HepG2 (cell line): ENCODE data around the gene ZBTB9. TPM values are rescaled to one million over a fixed set of nuclear protein-coding genes. Genes with fewer than 3 reads are reported as not detected.

Experiments used
- KDM1A ChIP-seq: IDR thresholded peaks from 2 replicates; pipeline ENCODE4 v1.6.1; 2016; ENCODE audit warnings: missing compliant biosample characterization
- KLF12 ChIP-seq: sonication (generic); formaldehyde crosslinking; IDR thresholded peaks from 2 replicates; pipeline ENCODE4 v1.4.0; 2020; ENCODE audit warnings: missing genetic modification reagents, borderline replicate concordance
- MEIS2 ChIP-seq: sonication (generic); formaldehyde crosslinking; IDR thresholded peaks from 2 replicates; pipeline ENCODE4 v1.9.0; 2021; ENCODE audit warnings: mild to moderate bottlenecking, missing genetic modification reagents
- MTA3 ChIP-seq: sonication (generic); formaldehyde crosslinking; IDR thresholded peaks from 2 replicates; pipeline ENCODE4 v1.4.0; 2020; ENCODE audit warnings: missing genetic modification reagents
- PHF8 ChIP-seq: sonication (generic); formaldehyde crosslinking; IDR thresholded peaks from 2 replicates; pipeline ENCODE4 v1.5.0; 2020; ENCODE audit warnings: missing genetic modification reagents
- SNRNP70 ChIP-seq: fragments of 200-400 bp; formaldehyde crosslinking; IDR thresholded peaks from 2 replicates; pipeline ENCODE4 v1.6.1; 2017; ENCODE audit warnings: mild to moderate bottlenecking, low read depth, low read length, moderate library complexity
- SRSF9 ChIP-seq: fragments of 200-400 bp; formaldehyde crosslinking; IDR thresholded peaks from 2 replicates; pipeline ENCODE4 v1.6.1; 2018; ENCODE audit warnings: borderline replicate concordance, mild to moderate bottlenecking, low read depth, low read length; ENCODE audit not compliant: insufficient read depth, poor library complexity, severe bottlenecking
- TMF1 ChIP-seq: sonication (generic); formaldehyde crosslinking; IDR thresholded peaks from 2 replicates; pipeline ENCODE4 v1.8.1; 2022; ENCODE audit warnings: low read depth, missing genetic modification reagents
- ZFX ChIP-seq: sonication (generic); formaldehyde crosslinking; IDR thresholded peaks from 2 replicates; pipeline ENCODE4 v1.4.0; 2020; ENCODE audit warnings: mild to moderate bottlenecking, low read depth, missing genetic modification reagents, moderate library complexity
- ZMYM3 ChIP-seq: sonication (generic); formaldehyde crosslinking; IDR thresholded peaks from 2 replicates; pipeline ENCODE4 v1.5.1; 2020; ENCODE audit warnings: mild to moderate bottlenecking, missing genetic modification reagents
- ZNF329 ChIP-seq: sonication (generic); formaldehyde crosslinking; IDR thresholded peaks from 2 replicates; pipeline ENCODE4 v1.9.0; 2021; ENCODE audit warnings: low read depth, mild to moderate bottlenecking, missing genetic modification reagents
- ZNF333 ChIP-seq: sonication (generic); formaldehyde crosslinking; IDR thresholded peaks from 2 replicates; pipeline ENCODE4 v1.4.0; 2020; ENCODE audit warnings: mild to moderate bottlenecking, missing genetic modification reagents, borderline replicate concordance
- ZNF7 ChIP-seq: IDR thresholded peaks from 2 replicates; pipeline ENCODE4 v1.6.1; 2016; ENCODE audit warnings: missing biosample characterization, missing genetic modification reagents
- ZSCAN25 ChIP-seq: sonication (generic); formaldehyde crosslinking; IDR thresholded peaks from 2 replicates; pipeline ENCODE4 v1.8.0; 2022; ENCODE audit warnings: mild to moderate bottlenecking, missing genetic modification reagents
- polyA plus RNA-seq, 8 experiments: library from polyadenylated mRNA; depleted of rRNA in 3 of 8; stranded (reverse) in 7 of 8; unstranded in 1 of 8; fragments of >200 nt; fragmentation: Illumina TruSeq in 4 of 8; extraction: Trizol in 4 of 8; gene quantifications; 2 replicates each; pipeline versions ENCODE4 v1.2.1 to v1.2.3, GENCODE V29; 2011 to 2016; ENCODE audit warnings: low read depth in 4 of 8, missing spikeins in 1 of 8, mixed read lengths in 1 of 8; ENCODE audit not compliant: insufficient read depth in 1 of 8
- total RNA-seq, 5 experiments: library from RNA; depleted of rRNA; stranded (reverse); fragments of >200 nt; fragmentation: Illumina TruSeq; extraction: Trizol; gene quantifications; 2 replicates each; pipeline ENCODE4 v1.2.3, GENCODE V29; 2016; ENCODE audit warnings: low read depth in 1 of 5
- TF ChIP-seq, protein P1 (sequence below): sonication (generic); formaldehyde crosslinking; IDR thresholded peaks from 2 replicates; pipeline ENCODE4 v1.4.0; 2020; ENCODE audit warnings: missing genetic modification reagents, borderline replicate concordance
- TF ChIP-seq, protein P2 (sequence below), 2 experiments: sonication (generic) in 1 of 2; formaldehyde crosslinking in 1 of 2; IDR thresholded peaks; 2 replicates each; pipeline versions ENCODE4 v1.4.0 to v1.6.1; 2016 to 2020; ENCODE audit warnings: borderline replicate concordance in 1 of 2, low read depth in 1 of 2, mild to moderate bottlenecking in 1 of 2, missing genetic modification reagents in 1 of 2
- TF ChIP-seq, protein P3 (sequence below): sonication (generic); formaldehyde crosslinking; IDR thresholded peaks from 2 replicates; pipeline ENCODE4 v1.5.0; 2020; ENCODE audit warnings: missing genetic modification reagents, mild to moderate bottlenecking, borderline replicate concordance
- TF ChIP-seq, protein P4 (sequence below): sonication (generic); formaldehyde crosslinking; IDR thresholded peaks from 2 replicates; pipeline ENCODE4 v1.8.1; 2023; ENCODE audit warnings: mild to moderate bottlenecking, inconsistent platforms, moderate library complexity, missing genetic modification reagents, borderline replicate concordance

Gene ZBTB9
- total and polyA plus RNA-seq, 2 of the 13 experiments (the other 11 are each of a cell fraction or from before 2014, with no cell fraction given), result 5.3 to 9.2 TPM

DNA sequence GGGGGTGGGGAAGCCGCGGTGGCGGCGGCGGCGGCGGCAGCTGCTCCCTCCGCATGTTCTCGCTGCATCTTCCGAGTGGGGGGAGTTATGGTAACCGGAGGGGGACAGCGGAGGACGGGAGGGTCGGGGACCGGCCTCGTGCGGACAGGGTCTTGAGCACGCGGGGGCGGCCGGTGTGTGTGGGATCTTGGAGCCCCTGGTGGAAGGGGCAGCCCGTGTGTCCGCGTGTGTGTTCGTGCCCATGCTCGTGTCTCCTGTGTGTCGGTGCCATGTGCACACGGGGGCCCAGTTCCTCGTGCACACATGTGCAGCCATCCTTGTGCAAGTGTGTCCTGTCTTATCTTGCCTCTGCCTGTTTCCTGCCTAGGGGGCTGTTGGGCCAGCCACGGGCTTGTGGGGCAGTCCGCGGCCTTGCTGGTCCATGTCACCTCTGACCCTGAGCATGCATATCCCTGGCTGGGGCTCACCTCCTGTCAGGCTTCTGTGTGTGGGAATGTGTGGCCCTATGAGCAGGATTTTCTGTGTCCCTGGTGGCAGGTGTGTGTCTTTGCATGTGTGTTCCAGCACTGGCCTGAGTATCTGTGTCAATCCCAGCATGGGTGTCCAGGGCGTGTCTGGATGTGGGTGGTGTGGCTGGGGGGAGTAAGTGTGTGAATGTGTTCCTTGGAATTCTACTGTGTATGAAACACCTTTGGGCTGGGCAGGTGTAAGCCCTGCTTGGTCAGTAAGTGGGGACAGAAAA is 26.0 kb upstream of the ZBTB9 start (continued):
- TF ChIP-seq ZSCAN25 (no peak), ZNF329 (CRISPR knock-in tag) (no peak), SRSF9 (no peak), ZNF333 (0 out of 2 replicates have a peak, but pooled peaks have one; percentile 39), MEIS2 (CRISPR knock-in tag) (no peak), ZMYM3 (CRISPR knock-in tag) (peak; percentile 40; the same call in 1 of the 2 replicates), MTA3 (CRISPR knock-in tag) (no peak), ZFX (peak; percentile 45), SNRNP70 (no peak), TMF1 (0 out of 2 replicates have a peak, but pooled peaks have one; percentile 52), KLF12 (CRISPR knock-in tag) (0 out of 2 replicates have a peak, but pooled peaks have one; percentile 15), KDM1A (CRISPR knock-in tag) (no peak), ZNF7 (CRISPR knock-in tag) (no peak), PHF8 (CRISPR knock-in tag) (peak; percentile 45)
- TF ChIP-seq, protein P1, sequence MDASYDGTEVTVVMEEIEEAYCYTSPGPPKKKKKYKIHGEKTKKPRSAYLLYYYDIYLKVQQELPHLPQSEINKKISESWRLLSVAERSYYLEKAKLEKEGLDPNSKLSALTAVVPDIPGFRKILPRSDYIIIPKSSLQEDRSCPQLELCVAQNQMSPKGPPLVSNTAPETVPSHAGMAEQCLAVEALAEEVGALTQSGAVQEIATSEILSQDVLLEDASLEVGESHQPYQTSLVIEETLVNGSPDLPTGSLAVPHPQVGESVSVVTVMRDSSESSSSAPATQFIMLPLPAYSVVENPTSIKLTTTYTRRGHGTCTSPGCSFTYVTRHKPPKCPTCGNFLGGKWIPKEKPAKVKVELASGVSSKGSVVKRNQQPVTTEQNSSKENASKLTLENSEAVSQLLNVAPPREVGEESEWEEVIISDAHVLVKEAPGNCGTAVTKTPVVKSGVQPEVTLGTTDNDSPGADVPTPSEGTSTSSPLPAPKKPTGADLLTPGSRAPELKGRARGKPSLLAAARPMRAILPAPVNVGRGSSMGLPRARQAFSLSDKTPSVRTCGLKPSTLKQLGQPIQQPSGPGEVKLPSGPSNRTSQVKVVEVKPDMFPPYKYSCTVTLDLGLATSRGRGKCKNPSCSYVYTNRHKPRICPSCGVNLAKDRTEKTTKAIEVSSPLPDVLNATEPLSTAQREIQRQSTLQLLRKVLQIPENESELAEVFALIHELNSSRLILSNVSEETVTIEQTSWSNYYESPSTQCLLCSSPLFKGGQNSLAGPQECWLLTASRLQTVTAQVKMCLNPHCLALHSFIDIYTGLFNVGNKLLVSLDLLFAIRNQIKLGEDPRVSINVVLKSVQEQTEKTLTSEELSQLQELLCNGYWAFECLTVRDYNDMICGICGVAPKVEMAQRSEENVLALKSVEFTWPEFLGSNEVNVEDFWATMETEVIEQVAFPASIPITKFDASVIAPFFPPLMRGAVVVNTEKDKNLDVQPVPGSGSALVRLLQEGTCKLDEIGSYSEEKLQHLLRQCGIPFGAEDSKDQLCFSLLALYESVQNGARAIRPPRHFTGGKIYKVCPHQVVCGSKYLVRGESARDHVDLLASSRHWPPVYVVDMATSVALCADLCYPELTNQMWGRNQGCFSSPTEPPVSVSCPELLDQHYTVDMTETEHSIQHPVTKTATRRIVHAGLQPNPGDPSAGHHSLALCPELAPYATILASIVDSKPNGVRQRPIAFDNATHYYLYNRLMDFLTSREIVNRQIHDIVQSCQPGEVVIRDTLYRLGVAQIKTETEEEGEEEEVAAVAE (CRISPR knock-in tag), result no peak
- TF ChIP-seq, protein P2, sequence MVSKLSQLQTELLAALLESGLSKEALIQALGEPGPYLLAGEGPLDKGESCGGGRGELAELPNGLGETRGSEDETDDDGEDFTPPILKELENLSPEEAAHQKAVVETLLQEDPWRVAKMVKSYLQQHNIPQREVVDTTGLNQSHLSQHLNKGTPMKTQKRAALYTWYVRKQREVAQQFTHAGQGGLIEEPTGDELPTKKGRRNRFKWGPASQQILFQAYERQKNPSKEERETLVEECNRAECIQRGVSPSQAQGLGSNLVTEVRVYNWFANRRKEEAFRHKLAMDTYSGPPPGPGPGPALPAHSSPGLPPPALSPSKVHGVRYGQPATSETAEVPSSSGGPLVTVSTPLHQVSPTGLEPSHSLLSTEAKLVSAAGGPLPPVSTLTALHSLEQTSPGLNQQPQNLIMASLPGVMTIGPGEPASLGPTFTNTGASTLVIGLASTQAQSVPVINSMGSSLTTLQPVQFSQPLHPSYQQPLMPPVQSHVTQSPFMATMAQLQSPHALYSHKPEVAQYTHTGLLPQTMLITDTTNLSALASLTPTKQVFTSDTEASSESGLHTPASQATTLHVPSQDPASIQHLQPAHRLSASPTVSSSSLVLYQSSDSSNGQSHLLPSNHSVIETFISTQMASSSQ (IDR thresholded peaks at IDR 0.05; ENCODE audit: low read depth), result no peak
- TF ChIP-seq, protein P2 (CRISPR knock-in tag; IDR thresholded peaks at IDR 0.05; ENCODE audit: borderline replicate concordance), result 0 out of 2 replicates have a peak, but pooled peaks have one; percentile 36
- TF ChIP-seq, protein P3, sequence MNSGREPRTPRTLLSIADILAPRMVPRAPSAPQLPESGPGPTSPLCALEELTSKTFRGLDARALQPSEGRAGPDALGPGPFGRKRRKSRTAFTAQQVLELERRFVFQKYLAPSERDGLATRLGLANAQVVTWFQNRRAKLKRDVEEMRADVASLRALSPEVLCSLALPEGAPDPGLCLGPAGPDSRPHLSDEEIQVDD (CRISPR knock-in tag), result peak; percentile 81; the same call in 1 of the 2 replicates
- TF ChIP-seq, protein P4, sequence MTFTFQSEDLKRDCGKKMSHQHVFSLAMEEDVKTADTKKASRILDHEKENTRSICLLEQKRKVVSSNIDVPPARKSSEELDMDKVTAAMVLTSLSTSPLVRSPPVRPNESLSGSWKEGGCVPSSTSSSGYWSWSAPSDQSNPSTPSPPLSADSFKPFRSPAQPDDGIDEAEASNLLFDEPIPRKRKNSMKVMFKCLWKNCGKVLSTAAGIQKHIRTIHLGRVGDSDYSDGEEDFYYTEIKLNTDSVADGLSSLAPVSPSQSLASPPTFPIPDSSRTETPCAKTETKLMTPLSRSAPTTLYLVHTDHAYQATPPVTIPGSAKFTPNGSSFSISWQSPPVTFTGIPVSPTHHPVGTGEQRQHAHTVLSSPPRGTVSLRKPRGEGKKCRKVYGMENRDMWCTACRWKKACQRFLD (CRISPR knock-in tag), result no peak
